Measurements from ENCODE around the gene PSMD12. TPM values are rescaled to one million over a fixed set of nuclear protein-coding genes. Genes with fewer than 3 reads are reported as not detected.

The PSMD12 gene
- total and polyA plus RNA-seq, 9 of the 15 experiments (the other 6 are each of a cell fraction or from before 2014, with no cell fraction given): 36.6 to 150 (median 65.5) TPM

DNA sequence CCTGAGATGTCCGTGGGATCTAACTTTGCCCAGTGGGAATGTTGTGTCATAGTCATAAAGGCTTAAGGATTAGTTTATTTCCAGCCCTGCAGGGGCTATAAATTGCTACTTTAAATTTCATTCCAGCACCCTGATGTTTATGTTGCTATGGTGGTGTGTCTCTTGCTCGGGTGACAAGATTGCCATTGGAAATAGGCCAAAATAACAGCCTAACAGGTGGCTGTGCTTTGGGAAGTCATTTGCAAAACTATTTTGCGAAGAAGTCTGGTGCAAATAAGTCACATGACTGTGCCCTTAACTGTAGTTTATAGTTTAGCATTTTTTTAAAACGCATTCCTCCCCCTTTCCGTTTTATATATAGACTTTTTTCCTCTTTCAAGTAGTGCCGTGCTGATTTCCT lies 33.8 kb upstream of the PSMD12 start:
- H3K4me1 ChIP-seq (replicated peaks in 1 of 2; ENCODE audit: control insufficient read depth in 2 of 2, insufficient read depth in 2 of 2, low read length in 2 of 2): no peaks in the 10 kb centered on the region
- BruUV-seq (replicated peaks): no TSS peak
- ChIA-PET POLR2A (no interaction called here), CTCF (ENCODE audit: low intra/inter-chr PET ratio) (no interaction called here)
- no peaks in the 10 kb centered on the region for H4K20me1 ChIP-seq (replicated peaks; ENCODE audit: control insufficient read depth, insufficient read depth, low read length)
- no peaks in the 10 kb centered on the region for H3K36me3 ChIP-seq (ENCODE audit: control insufficient read depth, insufficient read depth, low read length)
- H3K27ac ChIP-seq (ENCODE audit: extremely low read depth, low read depth, low read length): no peak overlapping the region
- TF ChIP-seq VEZF1 (CRISPR knock-in tag; IDR thresholded peaks at IDR 0.05): no peak
- TF ChIP-seq, protein P1, sequence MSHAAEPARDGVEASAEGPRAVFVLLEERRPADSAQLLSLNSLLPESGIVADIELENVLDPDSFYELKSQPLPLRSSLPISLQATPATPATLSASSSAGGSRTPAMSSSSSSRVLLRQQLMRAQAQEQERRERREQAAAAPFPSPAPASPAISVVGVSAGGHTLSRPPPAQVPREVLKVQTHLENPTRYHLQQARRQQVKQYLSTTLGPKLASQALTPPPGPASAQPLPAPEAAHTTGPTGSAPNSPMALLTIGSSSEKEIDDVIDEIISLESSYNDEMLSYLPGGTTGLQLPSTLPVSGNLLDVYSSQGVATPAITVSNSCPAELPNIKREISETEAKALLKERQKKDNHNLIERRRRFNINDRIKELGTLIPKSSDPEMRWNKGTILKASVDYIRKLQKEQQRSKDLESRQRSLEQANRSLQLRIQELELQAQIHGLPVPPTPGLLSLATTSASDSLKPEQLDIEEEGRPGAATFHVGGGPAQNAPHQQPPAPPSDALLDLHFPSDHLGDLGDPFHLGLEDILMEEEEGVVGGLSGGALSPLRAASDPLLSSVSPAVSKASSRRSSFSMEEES (CRISPR knock-in tag; IDR thresholded peaks at IDR 0.05): peak; percentile 74
- H3K9me1 ChIP-seq (ENCODE audit: control insufficient read depth, insufficient read depth, low read length): no peaks in the 10 kb centered on the region
- H3K27me3 ChIP-seq (ENCODE audit: control insufficient read depth in 2 of 2, insufficient read depth in 2 of 2, low read length in 2 of 2): peaks cover 16 to 28% of the 10 kb centered on the region in 2 experiments; a peak in 4 of 5 replicates
- no peaks in the 10 kb centered on the region for H3K9me3 ChIP-seq (replicated peaks; ENCODE audit: control insufficient read depth, insufficient read depth, low read depth, low read length)
- no peak overlapping the region for H3K9ac ChIP-seq (ENCODE audit: insufficient read depth in 1 of 2, low read depth in 2 of 2, low read length in 2 of 2)
- H3K4me2 ChIP-seq (ENCODE audit: insufficient read depth, low read length): no peak overlapping the region
- WGBS (ENCODE audit: insufficient coverage, low coverage, missing lambda C conversion rate): 5% methylated on average over 6 of the region's 6 CpGs
- in situ Hi-C loops (cut with MboI): no loop called here
- FAIRE-seq: no peak
- intact Hi-C loops (cut with micrococcal nuclease): no loop called here
- H3K79me2 ChIP-seq (ENCODE audit: control insufficient read depth, insufficient read depth, low read length): no peaks in the 10 kb centered on the region
- no peak for ATAC-seq
- no peak overlapping the region for H3K4me3 ChIP-seq
- H2AFZ ChIP-seq (ENCODE audit: low read depth, low read length): no peak overlapping the region
- no peak for DNase-seq (ENCODE audit: extremely low read depth in 1 of 4, low spot score in 3 of 4)

Measured in K562 (cell line).